Cardiac fibroblast (primary cell): ENCODE data around the gene MLLT1.

Experiments
- DNase-seq, 2 donors: peaks; one replicate each; pipeline versions ENCODE4 v3.0.0 to v3.0.0-alpha.2; 2010; ENCODE audit warnings: low read depth in 2 of 2
- H3K4me3 ChIP-seq, 2 donors: replicated peaks in 1 of 2; 1 replicate in 1 of 2; 2 replicates in 1 of 2; pipeline ENCODE4 v1.5.1; 2011; ENCODE audit warnings: low read depth in 2 of 2, low read length in 2 of 2, mild to moderate bottlenecking in 2 of 2, moderate library complexity in 1 of 2
- CTCF ChIP-seq: IDR thresholded peaks from one replicate; pipeline ENCODE4 v1.5.1; 2011; ENCODE audit warnings: low read depth, mild to moderate bottlenecking, low read length, inconsistent platforms

Gene MLLT1

DNA sequence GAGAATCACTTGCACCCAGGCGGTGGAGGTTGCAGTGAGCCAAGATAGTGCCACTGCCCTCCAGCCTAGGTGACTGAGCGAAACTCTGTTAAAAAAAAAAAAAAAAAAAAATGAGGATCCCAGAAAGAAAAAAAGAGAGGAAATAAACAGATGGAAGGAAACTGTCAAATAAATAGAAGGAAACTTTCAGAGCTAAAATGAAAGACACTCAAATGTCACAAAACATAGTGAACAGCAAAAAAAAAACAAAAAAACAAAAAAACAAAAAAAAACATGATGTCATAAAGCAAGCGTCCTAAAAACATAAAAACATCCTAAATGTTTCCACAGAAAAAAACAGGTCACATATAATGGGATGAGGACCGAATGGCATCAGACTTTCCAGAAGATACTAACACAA, 15.0 kb downstream of the MLLT1 start:
- no peak for TF ChIP-seq CTCF
- no peak overlapping the region for H3K4me3 ChIP-seq
- no peak for DNase-seq

GRCh38 chr19:6263735-6264444, 15.9 kb downstream of the MLLT1 start:
- DNase-seq = no peak
- H3K4me3 ChIP-seq = no peak overlapping the region
- no peak for TF ChIP-seq CTCF

DNA sequence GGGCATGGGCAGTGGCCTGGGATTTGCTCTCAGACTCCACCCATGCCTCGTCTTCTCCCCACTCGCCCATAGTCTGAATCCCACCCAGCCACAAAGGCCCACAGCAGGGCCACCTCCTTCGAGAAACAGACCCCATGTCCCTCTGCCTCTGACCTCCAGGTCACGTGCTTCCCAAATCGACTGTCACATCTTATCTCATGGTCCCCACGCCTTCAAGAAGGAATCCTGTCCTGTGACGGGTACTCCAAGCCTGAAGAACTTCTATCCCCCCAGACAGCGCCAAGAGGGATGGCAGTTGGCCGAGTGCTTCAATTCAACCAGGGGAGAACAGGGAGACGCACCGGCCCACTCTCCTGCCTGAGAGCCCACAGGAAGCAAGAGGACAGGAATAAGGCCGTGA, 16.5 kb downstream of the MLLT1 start:
- no peak for TF ChIP-seq CTCF
- no peak overlapping the region for H3K4me3 ChIP-seq
- no peak for DNase-seq

DNA sequence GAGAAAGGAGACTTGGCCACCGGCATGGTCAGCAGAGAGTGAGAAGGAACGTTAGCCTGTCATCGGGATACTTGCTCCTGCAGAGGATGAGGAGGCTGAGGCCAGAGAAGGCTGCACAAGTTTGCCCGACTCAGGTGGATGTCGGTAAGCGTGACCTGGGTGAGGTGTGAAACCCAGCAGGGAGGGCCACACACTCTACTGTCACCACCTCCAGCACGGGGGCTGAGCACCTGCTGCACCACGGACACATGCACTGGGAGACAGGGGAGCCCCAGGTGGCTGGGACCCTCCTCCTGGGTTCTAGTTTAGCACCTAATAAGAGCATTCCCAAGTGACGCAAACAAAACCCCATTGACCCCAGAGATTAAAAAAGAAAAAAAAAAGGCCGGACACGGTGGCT, 17.3 kb downstream of the MLLT1 start:
- H3K4me3 ChIP-seq = no peak overlapping the region
- no peak for DNase-seq
- no peak for TF ChIP-seq CTCF

- no peak overlapping the region for H3K4me3 ChIP-seq
- no peak for DNase-seq
- TF ChIP-seq CTCF = no peak
Measured at GRCh38 chr19:6261883-6262282, 17.9 kb downstream of the MLLT1 start.

GRCh38 chr19:6260912-6261650, 18.7 kb downstream of the MLLT1 start:
- DNase-seq = peak in 1 of 2 donors; percentile 37
- peak; percentile 68 for TF ChIP-seq CTCF
- H3K4me3 ChIP-seq = no peak overlapping the region
